ENCODE results near the gene GID8.

DNA sequence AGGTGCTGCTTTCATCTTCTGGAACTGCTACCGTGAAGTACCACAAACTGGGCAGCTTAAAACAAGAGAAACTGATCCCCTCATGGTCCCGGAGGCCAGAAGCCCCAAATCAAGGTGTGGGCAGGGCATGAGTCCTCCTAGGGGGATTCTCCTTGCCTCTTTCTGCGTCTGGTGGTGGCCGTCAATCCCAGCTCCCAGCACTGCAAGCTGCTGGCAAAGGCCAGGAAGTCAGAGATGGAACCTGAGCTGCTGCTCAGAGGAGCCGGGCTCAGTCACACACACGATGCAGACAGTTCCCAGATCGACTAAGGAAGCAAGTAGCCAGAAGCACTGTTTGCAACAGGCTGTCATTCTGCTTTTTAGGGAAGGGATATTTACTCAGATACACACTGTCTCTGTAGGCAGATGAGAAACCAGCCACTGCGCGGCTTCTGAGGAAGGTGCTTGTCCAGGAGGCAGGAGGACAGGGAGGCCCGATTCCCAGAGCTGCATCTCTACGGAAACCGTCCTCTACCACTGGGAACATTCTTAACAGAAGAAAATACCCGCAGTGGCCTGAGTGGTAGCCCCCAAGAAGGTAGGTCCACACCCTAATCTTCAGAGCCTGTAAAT, 53.4 kb downstream of the GID8 start:
- no peak for TF ChIP-seq POLR2AphosphoS5 (IDR thresholded peaks at IDR 0.05)
- TF ChIP-seq, protein P1, sequence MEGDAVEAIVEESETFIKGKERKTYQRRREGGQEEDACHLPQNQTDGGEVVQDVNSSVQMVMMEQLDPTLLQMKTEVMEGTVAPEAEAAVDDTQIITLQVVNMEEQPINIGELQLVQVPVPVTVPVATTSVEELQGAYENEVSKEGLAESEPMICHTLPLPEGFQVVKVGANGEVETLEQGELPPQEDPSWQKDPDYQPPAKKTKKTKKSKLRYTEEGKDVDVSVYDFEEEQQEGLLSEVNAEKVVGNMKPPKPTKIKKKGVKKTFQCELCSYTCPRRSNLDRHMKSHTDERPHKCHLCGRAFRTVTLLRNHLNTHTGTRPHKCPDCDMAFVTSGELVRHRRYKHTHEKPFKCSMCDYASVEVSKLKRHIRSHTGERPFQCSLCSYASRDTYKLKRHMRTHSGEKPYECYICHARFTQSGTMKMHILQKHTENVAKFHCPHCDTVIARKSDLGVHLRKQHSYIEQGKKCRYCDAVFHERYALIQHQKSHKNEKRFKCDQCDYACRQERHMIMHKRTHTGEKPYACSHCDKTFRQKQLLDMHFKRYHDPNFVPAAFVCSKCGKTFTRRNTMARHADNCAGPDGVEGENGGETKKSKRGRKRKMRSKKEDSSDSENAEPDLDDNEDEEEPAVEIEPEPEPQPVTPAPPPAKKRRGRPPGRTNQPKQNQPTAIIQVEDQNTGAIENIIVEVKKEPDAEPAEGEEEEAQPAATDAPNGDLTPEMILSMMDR (IDR thresholded peaks at IDR 0.05) = no peak
- TF ChIP-seq EP300 (IDR thresholded peaks at IDR 0.05) = no peak
